Endodermal cell (in vitro differentiated cells): ENCODE measurements around the gene TIMD4. TPM values are rescaled to one million over a fixed set of nuclear protein-coding genes. Genes with fewer than 3 reads are reported as not detected.

ENCODE experiments used
- DNase-seq: peaks from one replicate; pipeline ENCODE4 v3.0.0-alpha.2; 2017
- H3K27ac ChIP-seq: 2 replicates; pipeline ENCODE4 v1.5.1; 2013; ENCODE audit warnings: mild to moderate bottlenecking, low read depth, low read length, moderate library complexity
- H3K27me3 ChIP-seq: 2 replicates; pipeline ENCODE4 v1.6.1; 2013; ENCODE audit warnings: mild to moderate bottlenecking, low read length, moderate library complexity; ENCODE audit not compliant: insufficient read depth, control insufficient read depth, poor library complexity, severe bottlenecking
- H3K36me3 ChIP-seq: 2 replicates; pipeline ENCODE4 v1.7.0; 2013; ENCODE audit warnings: mild to moderate bottlenecking, low read length, moderate library complexity; ENCODE audit not compliant: control insufficient read depth, insufficient read depth
- H3K4me1 ChIP-seq: one replicate; pipeline ENCODE4 v1.7.0; 2013; ENCODE audit warnings: low read length; ENCODE audit not compliant: control insufficient read depth, insufficient read depth
- H3K4me3 ChIP-seq: 2 replicates; pipeline ENCODE4 v1.5.1; 2013; ENCODE audit warnings: mild to moderate bottlenecking, low read length, moderate library complexity
- H3K9ac ChIP-seq: 2 replicates; pipeline ENCODE4 v1.6.1; 2013; ENCODE audit warnings: mild to moderate bottlenecking, low read length, moderate library complexity; ENCODE audit not compliant: poor library complexity, severe bottlenecking; ENCODE audit errors: extremely low read depth
- H3K9me3 ChIP-seq: 2 replicates; pipeline ENCODE4 v1.6.1; 2013; ENCODE audit warnings: mild to moderate bottlenecking, low read length, moderate library complexity; ENCODE audit not compliant: control insufficient read depth
- H3K27ac Mint-ChIP-seq: 2 replicates; pipeline ENCODE4 v1.8.0; 2020; ENCODE audit warnings: mixed read lengths
- H3K27me3 Mint-ChIP-seq: 2 replicates; pipeline ENCODE4 v1.8.0; 2021; ENCODE audit warnings: mild to moderate bottlenecking, mixed read lengths; ENCODE audit not compliant: insufficient read depth
- H3K36me3 Mint-ChIP-seq: 2 replicates; pipeline ENCODE4 v1.8.0; 2020; ENCODE audit warnings: low read depth, mixed read lengths
- H3K4me1 Mint-ChIP-seq: 2 replicates; pipeline ENCODE4 v1.8.0; 2020; ENCODE audit warnings: mixed read lengths
- H3K4me3 Mint-ChIP-seq: 2 replicates; pipeline ENCODE4 v1.8.0; 2020; ENCODE audit warnings: mild to moderate bottlenecking, moderate library complexity, mixed read lengths
- H3K9me3 Mint-ChIP-seq: 2 replicates; pipeline ENCODE4 v1.8.0; 2020; ENCODE audit warnings: mild to moderate bottlenecking, mixed read lengths
- CTCF ChIP-seq: fragments of 200-600 bp; sonication (generic); conservative IDR thresholded peaks from 2 replicates; pipeline ENCODE4 v1.5.0; 2021; ENCODE audit warnings: antibody characterized with exemption, mild to moderate bottlenecking
- WGBS, 2 experiments: methylation state at CpG; one replicate each; pipeline versions ENCODE4 v1.1.5 to v1.1.7; 2013; ENCODE audit warnings: missing lambda C conversion rate in 2 of 2, mixed read lengths in 1 of 2; ENCODE audit not compliant: insufficient coverage in 1 of 2, insufficient read length in 1 of 2; 5-methylcytosine and 5-hydroxymethylcytosine counted together
- total RNA-seq, 2 donors: library from RNA; stranded (reverse); fragmentation: NEBNext Ultra II Directional in 1 of 2; extraction: Animal tissue kit (Norgen Biotek cat#: 25700) in 1 of 2; gene quantifications; 2 replicates in 1 of 2; 3 replicates in 1 of 2; pipeline ENCODE4 v1.2.1, GENCODE V29; 2021

Gene TIMD4
- total RNA-seq, 2 donors from 2014 or later: not detected

- Mint-ChIP-seq H3K27ac (no peak overlapping the region), H3K4me3 (no peak overlapping the region), H3K4me1 (peaks cover 17% of the 10 kb centered on the region), H3K27me3 (peaks cover 2% of the 10 kb centered on the region), H3K36me3 (peaks cover 7% of the 10 kb centered on the region), H3K9me3 (peaks cover 30% of the 10 kb centered on the region)
- H3K36me3 ChIP-seq: no peaks in the 10 kb centered on the region
- WGBS, 2 experiments: 93% methylated on average over 2 of the region's 2 CpGs; no CpG with 5 or more reads in 1 of the 2 experiments
- H3K4me3 ChIP-seq: no peak overlapping the region
- no peaks in the 10 kb centered on the region for H3K4me1 ChIP-seq
- no peak for TF ChIP-seq CTCF
- peaks cover 13% of the 10 kb centered on the region for H3K9me3 ChIP-seq
- H3K27me3 ChIP-seq: no peaks in the 10 kb centered on the region
- H3K9ac ChIP-seq: no peak overlapping the region
- DNase-seq: no peak
- no peak overlapping the region for H3K27ac ChIP-seq
These were observed 26.1 kb downstream of the TIMD4 start for GRCh38 chr5:156936972-156937371.

- H3K4me3 Mint-ChIP-seq: no peak overlapping the region
- Histone ChIP-seq H3K27ac (no peak overlapping the region), H3K9me3 (peaks cover 11% of the 10 kb centered on the region), H3K4me1 (no peaks in the 10 kb centered on the region), H3K9ac (no peak overlapping the region), H3K27me3 (no peaks in the 10 kb centered on the region), H3K36me3 (no peaks in the 10 kb centered on the region), H3K4me3 (no peak overlapping the region)
- peaks cover under 1% of the 10 kb centered on the region for H3K27me3 Mint-ChIP-seq
- DNase-seq: peak; percentile 75
- H3K9me3 Mint-ChIP-seq: peaks cover 14% of the 10 kb centered on the region
- 71 to 73% methylated on average over 4 to 9 of the region's 9 CpGs for WGBS, 2 experiments
- H3K4me1 Mint-ChIP-seq: peaks cover 14% of the 10 kb centered on the region
- TF ChIP-seq CTCF: peak; percentile 83
- no peak overlapping the region for H3K27ac Mint-ChIP-seq
- H3K36me3 Mint-ChIP-seq: peaks cover 5% of the 10 kb centered on the region
These were observed 28.4 kb downstream of the TIMD4 start for GRCh38 chr5:156934450-156935211.

GRCh38 chr5:156929366-156929948 lies 33.6 kb downstream of the TIMD4 start:
- Histone ChIP-seq H3K9ac (no peak overlapping the region), H3K36me3 (no peaks in the 10 kb centered on the region), H3K9me3 (no peaks in the 10 kb centered on the region), H3K27me3 (no peaks in the 10 kb centered on the region), H3K4me1 (no peaks in the 10 kb centered on the region), H3K27ac (no peak overlapping the region), H3K4me3 (no peak overlapping the region)
- H3K9me3 Mint-ChIP-seq: no peaks in the 10 kb centered on the region
- no peaks in the 10 kb centered on the region for H3K36me3 Mint-ChIP-seq
- H3K27me3 Mint-ChIP-seq: no peaks in the 10 kb centered on the region
- H3K4me3 Mint-ChIP-seq: no peak overlapping the region
- H3K4me1 Mint-ChIP-seq: peaks cover 6% of the 10 kb centered on the region
- no peak for TF ChIP-seq CTCF
- 96% methylated on average over 3 of the region's 3 CpGs; no CpG with 5 or more reads in 1 of the 2 experiments for WGBS, 2 experiments
- H3K27ac Mint-ChIP-seq: no peak overlapping the region
- no peak for DNase-seq
